Cardiac muscle cell (in vitro differentiated cells and primary cell): Measurements from ENCODE around the gene TRIP12. TPM values are rescaled to one million over a fixed set of nuclear protein-coding genes. Genes with fewer than 3 reads are reported as not detected.
"Not testable (repeated sequence)": the region's sequence is repeated elsewhere in the genome, so short reads cannot be mapped to it uniquely, and the experiment has no call there.

Experiments
- DNase-seq, 2 donors: peaks; one replicate each; pipeline versions ENCODE4 v3.0.0 to v3.0.0-alpha.2; 2010 to 2017; ENCODE audit warnings: low read depth in 1 of 2, low spot score in 1 of 2
- H3K27ac ChIP-seq: fragments of 200-600 bp; sonication (generic); 2 replicates; pipeline ENCODE4 v1.5.1; 2016
- H3K27me3 ChIP-seq: fragments of 200-600 bp; sonication (generic); 2 replicates; pipeline ENCODE4 v1.6.0; 2016; ENCODE audit warnings: control low read depth
- H3K36me3 ChIP-seq: fragments of 200-600 bp; sonication (generic); 2 replicates; pipeline ENCODE4 v1.5.1; 2016; ENCODE audit warnings: control low read depth
- H3K4me1 ChIP-seq: fragments of 200-600 bp; sonication (generic); 2 replicates; pipeline ENCODE4 v1.8.1; 2017; ENCODE audit warnings: low read depth, mild to moderate bottlenecking, mixed run types
- H3K4me3 ChIP-seq: fragments of 200-600 bp; sonication (generic); 2 replicates; pipeline ENCODE4 v1.5.1; 2016; ENCODE audit warnings: mild to moderate bottlenecking
- H3K9me3 ChIP-seq: fragments of 200-600 bp; sonication (generic); 2 replicates; pipeline ENCODE4 v1.5.1; 2017; ENCODE audit warnings: low read depth, mild to moderate bottlenecking, control low read depth
- CTCF ChIP-seq: IDR thresholded peaks from 2 replicates; pipeline ENCODE4 v1.5.1; 2012; ENCODE audit warnings: low read depth, mild to moderate bottlenecking, low read length
- polyA plus RNA-seq: library from polyadenylated mRNA; unstranded; fragments of >200 nt; fragmentation: Nextera tagmentation; extraction: Ambion mirVana; gene quantifications from 2 replicates; pipeline ENCODE4 v1.2.1, GENCODE V29; 2016
- total RNA-seq: library from RNA; depleted of rRNA; stranded (reverse); fragments of >200 nt; gene quantifications from 2 replicates; pipeline ENCODE4 v1.2.3, GENCODE V29; 2016

TRIP12 gene
- total RNA-seq (92.6 and 190 TPM in 2 replicates), polyA plus RNA-seq (57.5 and 81.8 TPM in 2 replicates)

GRCh38 chr2:229921892-229922448 lies at the start of gene TRIP12:
Gene TRIP12, minus strand, starts transcription at chr2:229922009. Its CDS starts 41,930 bp downstream, at chr2:229880079.
- DNase-seq, result peak; percentile 96 to 99
- no peak for TF ChIP-seq CTCF
- Histone ChIP-seq H3K27me3 (no peaks in the 10 kb centered on the region), H3K27ac (peak within 1 kb of the TSS; percentile 99), H3K36me3 (no peaks in the 10 kb centered on the region), H3K9me3 (no peaks in the 10 kb centered on the region), H3K4me1 (peaks cover 11% of the 10 kb centered on the region), H3K4me3 (peak within 1 kb of the TSS; percentile 83)

- DNase-seq, result no peak
- no peaks in the 10 kb centered on the region for H3K4me1 ChIP-seq
- no peaks in the 10 kb centered on the region for H3K36me3 ChIP-seq
- no peak for TF ChIP-seq CTCF
- H3K4me3 ChIP-seq, result no peak overlapping the region
- H3K27me3 ChIP-seq, result no peaks in the 10 kb centered on the region
- no peaks in the 10 kb centered on the region for H3K9me3 ChIP-seq
- H3K27ac ChIP-seq, result no peak overlapping the region
These were observed 49.5 kb upstream of the TRIP12 start for GRCh38 chr2:229971298-229971790.

GRCh38 chr2:229970406-229970805 lies 48.6 kb upstream of the TRIP12 start:
- no peak overlapping the region for H3K4me3 ChIP-seq
- no peak for TF ChIP-seq CTCF
- H3K27me3 ChIP-seq, result no peaks in the 10 kb centered on the region
- H3K27ac ChIP-seq, result no peak overlapping the region
- H3K9me3 ChIP-seq, result no peaks in the 10 kb centered on the region
- H3K36me3 ChIP-seq, result no peaks in the 10 kb centered on the region
- H3K4me1 ChIP-seq, result no peaks in the 10 kb centered on the region
- DNase-seq, result no peak

- DNase-seq, result no peak
- Histone ChIP-seq H3K27ac (no peak overlapping the region), H3K4me3 (no peak overlapping the region), H3K36me3 (no peaks in the 10 kb centered on the region), H3K4me1 (no peaks in the 10 kb centered on the region), H3K27me3 (no peaks in the 10 kb centered on the region), H3K9me3 (no peaks in the 10 kb centered on the region)
- no peak for TF ChIP-seq CTCF
These were observed 48.1 kb upstream of the TRIP12 start for GRCh38 chr2:229969921-229970320.

GRCh38 chr2:229963596-229963995 lies 41.8 kb upstream of the TRIP12 start:
- not testable (repeated sequence) for H3K36me3 ChIP-seq, H3K27me3 ChIP-seq, H3K4me3 ChIP-seq, H3K9me3 ChIP-seq, H3K27ac ChIP-seq, DNase-seq, H3K4me1 ChIP-seq

- no peak for DNase-seq
- no peak overlapping the region for H3K4me3 ChIP-seq
- no peaks in the 10 kb centered on the region for H3K4me1 ChIP-seq
- TF ChIP-seq CTCF, result no peak
- no peak overlapping the region for H3K27ac ChIP-seq
- no peaks in the 10 kb centered on the region for H3K9me3 ChIP-seq
- no peaks in the 10 kb centered on the region for H3K27me3 ChIP-seq
- H3K36me3 ChIP-seq, result no peaks in the 10 kb centered on the region
These were observed 34.7 kb upstream of the TRIP12 start for GRCh38 chr2:229956491-229956890.
